ENCODE measurements around the gene MTMR12.
A peak's percentile ranks its signal among the peaks of the same experiment; 100 is the strongest.

The MTMR12 gene, protein sequence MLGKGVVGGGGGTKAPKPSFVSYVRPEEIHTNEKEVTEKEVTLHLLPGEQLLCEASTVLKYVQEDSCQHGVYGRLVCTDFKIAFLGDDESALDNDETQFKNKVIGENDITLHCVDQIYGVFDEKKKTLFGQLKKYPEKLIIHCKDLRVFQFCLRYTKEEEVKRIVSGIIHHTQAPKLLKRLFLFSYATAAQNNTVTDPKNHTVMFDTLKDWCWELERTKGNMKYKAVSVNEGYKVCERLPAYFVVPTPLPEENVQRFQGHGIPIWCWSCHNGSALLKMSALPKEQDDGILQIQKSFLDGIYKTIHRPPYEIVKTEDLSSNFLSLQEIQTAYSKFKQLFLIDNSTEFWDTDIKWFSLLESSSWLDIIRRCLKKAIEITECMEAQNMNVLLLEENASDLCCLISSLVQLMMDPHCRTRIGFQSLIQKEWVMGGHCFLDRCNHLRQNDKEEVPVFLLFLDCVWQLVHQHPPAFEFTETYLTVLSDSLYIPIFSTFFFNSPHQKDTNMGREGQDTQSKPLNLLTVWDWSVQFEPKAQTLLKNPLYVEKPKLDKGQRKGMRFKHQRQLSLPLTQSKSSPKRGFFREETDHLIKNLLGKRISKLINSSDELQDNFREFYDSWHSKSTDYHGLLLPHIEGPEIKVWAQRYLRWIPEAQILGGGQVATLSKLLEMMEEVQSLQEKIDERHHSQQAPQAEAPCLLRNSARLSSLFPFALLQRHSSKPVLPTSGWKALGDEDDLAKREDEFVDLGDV

DNA sequence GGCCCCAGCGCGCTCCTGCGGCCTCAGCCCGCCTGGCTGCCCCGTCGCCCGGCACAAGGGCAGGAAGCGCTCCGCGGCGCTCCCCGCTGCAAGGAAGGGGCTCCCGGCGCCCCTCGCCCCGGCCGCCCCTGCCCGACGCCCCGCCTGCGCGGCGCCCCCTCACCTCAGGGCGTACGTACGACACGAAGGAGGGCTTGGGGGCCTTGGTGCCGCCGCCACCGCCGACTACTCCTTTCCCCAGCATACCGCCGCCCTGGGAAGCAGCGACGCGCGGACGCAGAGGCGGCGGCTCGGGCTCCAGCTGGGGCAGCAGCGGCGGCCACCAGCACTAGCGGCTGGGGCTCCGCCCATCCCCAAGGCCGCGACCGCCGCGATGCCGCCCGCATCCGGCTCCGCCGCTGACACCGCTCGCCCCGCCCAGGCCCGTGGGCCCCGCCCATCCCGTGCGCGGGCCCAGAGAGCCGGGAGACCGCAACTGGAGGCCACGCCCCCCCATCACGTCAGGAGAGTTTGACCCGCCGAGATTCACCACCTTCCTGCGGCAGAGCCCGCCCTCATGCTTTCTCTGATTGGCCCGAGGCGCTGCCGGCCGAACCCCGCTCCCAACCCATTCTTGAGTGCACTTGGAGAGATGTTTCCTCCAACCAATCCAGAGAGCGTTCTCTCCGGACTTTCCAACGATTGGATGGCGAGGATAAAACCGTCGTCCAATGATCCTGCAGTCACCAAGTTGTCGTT lies at the start of gene MTMR12:
Gene MTMR12 (minus strand): TSS at position 345 of the 738 bp plus-strand sequence. CDS start 101 bp downstream, at position 244.
- peak; percentile 98 for DNase-seq

DNA sequence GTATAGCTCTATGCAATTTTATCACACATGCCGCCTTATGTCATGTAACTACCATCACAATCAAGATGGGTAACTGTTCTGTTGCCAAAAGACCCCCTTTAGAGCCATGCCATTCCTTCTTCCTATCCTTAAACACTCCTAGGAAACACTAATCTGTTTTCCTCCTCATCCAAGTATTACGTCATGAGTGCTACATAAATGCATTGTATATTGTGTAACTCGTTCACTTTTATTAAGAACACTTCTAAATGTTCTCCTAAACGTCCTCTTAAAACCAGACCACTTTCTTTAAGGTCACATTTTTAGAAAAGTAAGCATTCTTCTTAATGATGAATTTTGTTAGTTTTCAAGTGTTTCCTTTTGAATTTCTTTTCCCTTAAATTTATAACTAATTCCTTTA lies 49.8 kb upstream of the MTMR12 start:
- no peak for DNase-seq

DNA sequence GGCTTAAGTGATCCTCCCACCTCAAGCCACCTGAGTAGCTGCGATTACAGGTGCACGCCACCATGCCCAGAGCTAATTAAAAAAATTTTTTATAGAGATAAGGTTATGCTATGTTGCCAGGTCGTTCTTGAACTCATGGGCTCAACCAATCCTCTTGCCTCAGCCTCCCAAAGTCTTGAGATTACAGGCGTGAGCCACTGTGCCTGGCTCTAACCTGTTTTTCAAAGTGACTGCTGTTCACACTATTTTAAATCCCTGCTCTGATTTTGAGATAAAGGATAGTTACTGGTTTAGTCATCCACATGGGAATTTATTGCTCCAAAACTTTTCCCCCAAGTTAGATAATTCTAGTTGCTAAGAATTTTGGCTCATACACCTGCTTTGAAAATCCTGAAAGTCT lies 48.2 kb upstream of the MTMR12 start:
- no peak for DNase-seq

DNA sequence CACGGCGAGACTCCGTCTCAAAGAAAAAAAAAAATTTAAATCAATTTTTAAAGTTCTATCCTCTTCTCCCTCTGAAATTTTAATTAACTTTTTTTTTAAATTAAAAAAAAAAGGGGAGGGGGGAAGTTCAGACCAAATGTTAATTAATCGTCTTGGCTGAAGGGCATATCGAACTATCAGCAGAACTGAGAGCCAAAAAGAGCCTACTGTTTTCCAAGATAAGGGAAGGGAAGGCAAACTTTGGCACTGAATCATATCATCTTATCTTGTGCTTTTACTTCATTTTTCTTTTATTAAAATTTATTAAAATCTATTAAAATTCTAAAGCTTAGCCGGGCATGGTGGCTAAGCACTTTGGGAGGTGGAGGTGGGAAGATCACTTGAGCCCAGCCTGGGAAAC lies 45.9 kb upstream of the MTMR12 start:
- DNase-seq: no peak

DNA sequence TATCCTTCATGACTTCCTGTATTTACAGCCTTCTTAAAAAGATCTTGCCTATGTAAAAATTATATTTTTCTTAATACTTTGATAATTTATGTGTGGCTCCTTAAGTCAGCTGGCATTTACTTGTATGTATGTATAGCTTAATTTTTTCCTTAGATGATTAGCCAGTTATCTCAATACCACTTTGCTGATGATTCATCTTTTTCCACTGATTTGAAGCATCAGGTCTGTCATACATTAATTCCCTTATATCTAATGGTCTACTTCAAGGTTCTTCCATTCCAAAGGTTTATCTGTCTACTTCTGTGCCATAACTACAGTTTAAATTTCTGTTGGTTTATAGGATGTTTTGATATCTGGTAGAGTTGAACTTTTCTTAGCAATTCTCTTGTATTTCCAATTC lies 44.9 kb upstream of the MTMR12 start:
- DNase-seq: no peak

DNA sequence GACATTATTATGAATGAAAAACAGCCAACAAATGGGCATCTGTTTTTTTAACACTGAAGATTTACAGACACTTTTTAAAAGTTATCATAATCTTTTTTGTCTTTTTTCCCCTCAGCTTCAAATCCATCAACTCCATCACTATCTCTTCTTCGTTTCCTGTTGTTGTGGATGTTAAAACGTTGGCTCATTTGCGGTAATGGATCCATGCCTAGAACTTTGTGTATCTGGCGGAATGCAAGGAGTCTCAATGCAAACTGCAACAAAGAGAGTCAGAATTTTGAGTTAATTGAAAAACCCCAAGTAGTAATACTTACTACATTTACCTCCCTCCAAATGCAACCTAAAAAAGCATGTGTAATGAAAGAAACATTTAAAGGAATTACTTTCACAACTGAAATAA lies 42.9 kb upstream of the MTMR12 start:
- no peak for DNase-seq

DNA sequence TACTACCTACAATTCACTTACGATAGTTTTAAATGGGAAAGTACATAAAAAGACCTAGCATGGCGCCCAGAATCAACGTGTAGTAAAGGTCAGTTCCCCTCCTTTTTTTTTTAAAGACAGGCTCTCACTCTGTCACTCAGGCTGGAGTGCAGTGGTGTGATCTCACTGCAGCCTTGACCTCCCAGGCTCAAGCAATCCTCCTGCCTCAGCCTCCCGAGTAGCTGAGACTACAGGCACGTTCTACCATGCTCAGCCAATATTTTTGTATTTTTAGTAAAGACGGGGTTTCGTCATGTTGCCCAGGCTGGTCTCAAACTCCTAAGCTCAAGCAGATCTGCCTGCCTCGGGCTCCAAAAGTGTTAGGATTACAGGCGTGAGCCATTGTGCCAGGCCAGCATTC lies 40.7 kb upstream of the MTMR12 start:
- no peak for DNase-seq

DNA sequence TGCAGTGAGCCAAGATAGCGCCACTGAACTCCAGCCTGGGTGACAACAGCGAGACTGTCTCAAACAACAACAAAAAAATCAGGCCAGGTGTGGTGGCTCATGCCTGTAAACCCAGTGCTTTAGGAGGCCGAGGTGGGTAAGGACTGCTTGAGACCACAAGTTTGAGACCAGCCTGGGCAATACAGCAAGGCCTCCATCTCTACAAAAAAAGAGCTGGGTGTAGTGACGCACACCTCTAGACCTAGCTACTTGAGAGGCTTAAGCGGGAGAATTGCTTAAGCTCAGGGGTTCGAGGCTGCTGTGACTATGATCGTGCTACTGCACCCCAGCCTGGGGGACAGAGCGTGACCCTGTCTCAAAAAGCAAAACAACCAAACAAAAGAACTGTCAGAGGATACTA lies 39.9 kb upstream of the MTMR12 start:
- DNase-seq: no peak

DNA sequence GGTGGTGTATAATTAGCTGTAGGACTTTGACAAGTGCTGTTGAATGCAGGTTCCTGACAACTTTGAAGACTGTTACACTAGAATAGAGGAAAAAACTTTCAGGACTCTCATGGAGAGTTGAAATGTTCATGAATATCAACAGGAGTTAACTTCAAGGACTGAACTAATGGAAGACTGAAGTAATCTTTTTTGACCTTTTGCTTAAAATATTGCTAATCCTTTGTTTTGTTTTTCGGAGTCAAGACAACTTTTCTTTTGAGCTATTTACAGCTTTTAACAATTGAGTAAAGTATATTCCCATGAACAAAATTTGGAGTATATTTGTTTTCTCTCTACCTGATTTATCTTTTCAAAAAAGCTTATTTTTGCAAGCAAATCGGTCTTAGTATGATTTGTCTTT lies 34.1 kb upstream of the MTMR12 start:
- no peak for DNase-seq

DNA sequence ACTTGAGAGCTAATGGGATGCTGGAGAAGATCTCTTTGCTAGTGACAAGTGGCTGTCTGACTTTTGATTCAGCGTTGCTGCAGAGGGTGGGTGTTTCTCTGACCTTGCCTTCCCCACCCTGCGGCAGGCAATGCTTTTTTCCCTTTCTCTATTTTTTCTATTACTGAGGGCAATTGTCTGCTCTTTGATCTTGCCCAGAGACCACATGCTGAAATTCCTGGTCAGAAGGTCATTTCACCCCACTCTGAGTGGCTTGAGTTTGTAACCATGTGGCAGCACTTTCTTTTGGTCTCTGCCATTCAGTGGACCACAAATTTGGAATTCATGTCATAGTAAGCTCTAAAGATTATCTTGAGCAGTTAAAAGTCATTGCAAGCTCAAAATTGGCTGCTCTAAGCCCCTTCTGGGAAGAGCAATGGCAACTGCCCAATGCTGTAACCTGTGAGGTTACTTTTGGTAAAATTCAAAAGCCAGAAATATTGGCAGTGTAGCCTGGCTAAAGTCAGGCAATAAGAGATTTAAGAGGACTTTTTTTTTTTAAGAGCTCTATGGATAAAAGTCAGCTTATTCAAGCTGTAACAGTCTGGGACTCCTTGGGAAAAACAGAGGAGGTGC lies 30.4 kb upstream of the MTMR12 start:
- no peak for DNase-seq

DNA sequence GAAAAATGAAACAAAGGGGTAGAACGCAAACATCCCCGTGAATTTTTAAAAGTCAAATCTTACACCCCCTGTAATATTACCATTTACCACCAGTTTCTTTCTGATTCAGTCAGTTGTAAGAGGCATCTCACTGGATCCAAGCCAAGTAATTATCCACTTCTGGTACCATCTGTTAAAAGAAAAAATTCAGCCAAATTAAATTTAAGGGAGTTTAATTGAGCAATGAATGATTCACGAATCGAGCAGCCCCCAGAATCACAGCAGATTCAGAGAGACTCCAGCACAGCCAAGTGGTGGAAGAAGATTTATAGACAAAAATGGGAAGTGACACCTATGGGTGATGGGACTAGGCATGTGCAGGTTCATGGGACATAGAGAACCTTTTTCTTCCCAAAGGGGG lies 29.9 kb upstream of the MTMR12 start:
- peak; percentile 88 for DNase-seq

DNA sequence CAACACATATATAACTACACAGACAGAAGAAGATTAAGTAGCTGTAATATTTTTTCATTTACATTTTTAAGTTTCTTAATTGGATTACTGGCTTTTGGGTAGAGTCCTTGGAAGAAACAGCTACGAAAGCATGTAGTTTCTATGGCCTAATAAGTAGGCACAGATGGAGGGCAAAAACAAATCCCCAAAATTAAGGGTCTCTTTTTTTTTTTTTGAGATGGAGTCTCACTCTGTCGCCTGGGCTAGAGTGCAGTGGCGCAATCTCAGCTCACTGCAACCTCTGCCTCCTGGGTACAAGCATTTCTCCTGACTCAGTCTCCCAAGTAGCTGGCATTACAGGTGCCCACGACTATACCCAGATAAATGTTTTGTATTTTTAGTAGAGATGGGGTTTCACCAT lies 27.1 kb upstream of the MTMR12 start:
- no peak for DNase-seq

DNA sequence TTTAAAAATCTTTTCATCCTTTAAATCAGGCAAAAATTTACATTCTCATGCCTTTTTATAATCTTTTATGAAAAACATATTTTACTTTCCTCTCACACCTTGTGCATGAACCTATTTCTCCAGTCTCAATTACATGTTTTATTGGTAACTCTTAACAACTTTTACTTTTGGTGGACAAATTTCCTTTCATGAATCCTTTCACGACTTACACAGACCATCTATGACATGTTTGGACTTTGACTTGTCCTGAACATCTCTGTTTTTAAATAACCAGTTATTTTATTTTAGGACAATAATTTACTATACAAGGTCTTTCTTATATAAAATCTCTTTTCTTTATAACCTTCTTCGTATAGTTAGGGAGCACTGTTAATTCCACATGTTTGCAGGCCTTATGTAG lies 26.5 kb upstream of the MTMR12 start:
- no peak for DNase-seq

DNA sequence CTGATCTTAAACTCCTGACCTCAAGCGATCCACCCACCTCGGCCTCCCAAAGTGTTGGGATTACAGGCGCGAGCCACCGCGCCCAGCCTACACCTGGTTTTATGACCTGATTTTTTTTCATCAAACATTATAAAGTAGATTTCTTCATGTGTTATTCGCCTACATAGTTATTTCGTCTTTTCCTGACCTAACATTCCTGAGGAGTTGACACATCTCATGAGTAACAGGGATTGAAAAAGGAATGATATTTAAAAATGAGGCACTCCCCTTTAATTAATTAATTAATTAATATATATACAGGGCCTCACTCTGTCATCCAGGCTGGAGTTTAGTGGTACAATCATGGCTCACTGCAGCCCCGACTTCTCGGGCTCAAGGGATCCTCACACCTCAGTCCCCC lies 20.2 kb upstream of the MTMR12 start:
- no peak for DNase-seq

DNA sequence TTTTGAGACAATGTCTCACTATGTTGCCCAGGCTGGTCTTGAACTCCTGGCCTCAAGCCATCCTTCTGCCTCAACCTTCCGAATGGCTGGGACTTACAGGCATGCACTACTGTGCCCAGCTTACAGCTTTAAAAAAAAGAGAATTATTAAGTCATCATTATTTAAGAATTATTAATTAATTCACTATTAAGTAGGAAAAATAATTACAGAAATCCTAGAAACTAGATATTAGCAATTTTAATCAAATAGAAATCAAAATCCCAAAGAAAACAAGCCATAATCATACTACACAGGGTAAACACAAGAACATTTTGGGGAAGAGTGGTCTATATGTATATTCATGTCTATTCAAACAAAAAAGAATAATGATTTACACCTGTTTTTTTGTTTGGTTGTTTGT lies 19.6 kb upstream of the MTMR12 start:
- no peak for DNase-seq

DNA sequence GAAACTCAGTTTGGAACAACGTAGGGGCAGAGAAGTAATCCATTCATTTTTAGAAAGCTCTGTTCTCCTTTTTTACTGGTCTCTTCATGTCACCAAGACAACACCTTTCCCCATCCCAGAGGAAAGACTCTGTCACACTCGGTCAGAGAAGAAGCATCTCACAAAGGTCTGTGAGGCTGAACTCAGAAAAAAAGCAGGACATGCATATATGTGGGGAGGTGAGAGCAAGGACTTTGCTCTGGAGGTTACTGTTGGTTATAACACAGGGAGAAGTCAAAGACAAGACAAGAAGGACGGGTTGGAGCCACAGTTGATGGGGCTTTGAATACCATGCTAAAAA lies 19.2 kb upstream of the MTMR12 start:
- no peak for DNase-seq

DNA sequence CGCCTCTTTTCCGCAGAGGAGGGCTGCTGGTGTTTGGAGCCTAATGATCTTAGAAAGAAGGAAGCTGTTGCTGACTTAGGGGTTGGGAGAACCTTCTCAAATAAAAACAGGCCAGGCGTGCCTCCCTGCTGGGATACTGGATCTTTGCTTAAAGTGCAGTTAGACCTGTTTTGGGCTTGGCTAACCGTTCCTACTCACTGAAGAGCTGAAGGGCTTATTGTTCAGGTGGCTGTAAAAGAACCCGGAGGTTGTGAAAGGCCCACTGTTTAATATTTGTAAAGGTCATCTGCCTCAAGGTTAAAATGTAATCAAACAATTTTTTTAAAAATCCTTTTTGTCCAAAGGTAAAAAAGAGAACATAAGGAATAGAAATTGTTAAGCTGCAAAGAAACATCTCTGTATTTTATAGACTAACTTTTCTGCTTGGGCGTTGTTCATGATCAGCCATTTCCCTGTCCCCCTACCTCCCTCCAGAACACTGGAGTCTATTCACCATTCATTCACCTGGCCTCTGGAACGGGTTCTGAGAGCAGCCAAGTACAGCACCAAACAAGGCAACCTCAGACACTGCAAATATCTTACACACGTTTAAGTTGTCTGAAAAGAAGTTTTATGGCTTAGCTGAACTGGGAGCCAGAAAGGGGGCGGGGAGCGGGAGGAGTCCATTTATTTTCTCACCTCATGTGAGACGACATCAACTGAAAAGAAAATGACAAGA lies 18.6 kb upstream of the MTMR12 start:
- DNase-seq: no peak

DNA sequence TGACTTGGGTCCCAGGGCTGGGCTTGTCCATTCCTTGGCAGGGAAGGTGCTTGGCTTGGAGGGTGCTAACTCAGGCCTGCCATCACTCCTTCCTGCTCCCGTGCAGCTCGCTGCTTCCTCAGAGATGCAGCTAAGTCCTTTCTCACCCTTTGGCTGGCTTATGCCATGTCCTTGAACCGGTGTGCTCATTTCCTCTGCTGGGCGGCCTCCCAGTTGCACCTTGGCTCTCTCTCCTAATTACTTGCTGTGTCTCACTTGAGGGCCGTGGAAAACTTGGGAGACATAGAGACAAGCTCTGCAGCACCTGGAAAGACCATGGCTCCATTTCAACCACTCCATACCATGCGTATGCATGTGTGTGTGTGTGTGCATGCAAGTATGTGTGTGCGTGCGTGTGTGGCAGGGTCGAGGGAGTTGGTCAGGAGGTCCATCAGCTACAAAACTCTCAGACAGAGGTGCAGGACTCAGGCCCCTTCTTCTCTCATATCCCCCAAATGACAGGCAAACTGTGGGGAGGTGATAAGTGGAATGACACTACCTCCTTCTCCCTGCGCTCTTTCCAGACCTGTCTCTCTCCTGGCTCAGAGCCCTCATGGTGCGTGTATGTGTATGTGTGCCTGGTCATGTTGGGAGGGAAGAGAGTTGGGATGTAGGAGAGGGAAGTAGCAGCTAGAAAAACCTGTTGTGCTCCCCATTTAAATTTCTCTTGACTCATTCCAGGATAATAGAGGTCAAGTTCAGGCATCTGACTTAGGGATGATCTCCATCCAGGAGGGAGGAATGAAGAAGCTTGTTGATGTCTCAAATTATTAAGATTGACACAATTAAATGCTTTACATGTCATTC lies 17.6 kb upstream of the MTMR12 start:
- DNase-seq: no peak

DNA sequence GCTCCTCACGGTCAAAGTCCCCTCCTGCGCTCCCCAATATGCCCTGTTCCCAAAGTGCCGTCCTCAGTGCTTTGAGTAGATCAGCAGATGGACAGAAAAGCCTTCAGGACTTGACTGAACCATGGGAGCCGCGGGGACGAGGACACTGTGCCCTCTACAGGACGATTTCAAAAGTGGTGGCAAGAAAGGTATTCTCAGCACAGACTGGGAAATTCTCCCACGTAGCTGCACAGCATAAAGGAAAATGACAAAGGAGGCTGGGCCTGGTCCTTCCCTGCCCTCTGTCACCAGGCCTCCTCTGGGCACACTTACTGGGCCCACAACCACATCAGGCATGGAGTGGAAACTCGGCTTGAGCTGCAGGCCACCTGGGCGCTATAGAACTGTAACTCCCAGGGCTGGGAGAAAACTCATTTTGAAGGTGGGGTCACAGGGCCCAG lies 16.7 kb upstream of the MTMR12 start:
- DNase-seq: peak; percentile 53

DNA sequence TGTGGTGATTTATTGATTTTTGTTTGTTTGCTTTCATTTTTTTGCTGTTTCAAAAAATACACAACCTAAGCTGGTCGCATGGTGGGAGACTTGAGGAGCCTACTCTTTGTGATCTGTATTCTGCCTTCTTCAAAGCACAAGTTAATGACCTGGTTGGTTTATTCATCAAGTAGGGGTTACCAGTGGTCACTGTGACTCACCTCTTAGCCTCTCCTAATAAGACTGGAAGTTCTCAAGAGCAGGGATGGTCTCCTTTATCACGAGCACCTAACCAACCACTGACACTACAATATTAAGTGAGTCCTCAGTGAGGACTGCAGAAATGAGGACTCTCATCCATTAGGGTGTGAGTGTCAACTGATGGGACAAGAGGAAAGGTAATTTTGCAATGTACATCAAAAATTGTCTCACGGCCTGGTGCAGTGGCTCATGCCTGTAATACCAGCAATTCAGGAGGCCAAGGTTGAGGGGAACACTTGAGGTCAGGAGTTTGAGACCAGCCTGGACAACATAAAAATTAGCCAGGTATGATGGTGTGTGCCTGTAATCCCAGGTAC lies 13.6 kb upstream of the MTMR12 start:
- DNase-seq: no peak

DNA sequence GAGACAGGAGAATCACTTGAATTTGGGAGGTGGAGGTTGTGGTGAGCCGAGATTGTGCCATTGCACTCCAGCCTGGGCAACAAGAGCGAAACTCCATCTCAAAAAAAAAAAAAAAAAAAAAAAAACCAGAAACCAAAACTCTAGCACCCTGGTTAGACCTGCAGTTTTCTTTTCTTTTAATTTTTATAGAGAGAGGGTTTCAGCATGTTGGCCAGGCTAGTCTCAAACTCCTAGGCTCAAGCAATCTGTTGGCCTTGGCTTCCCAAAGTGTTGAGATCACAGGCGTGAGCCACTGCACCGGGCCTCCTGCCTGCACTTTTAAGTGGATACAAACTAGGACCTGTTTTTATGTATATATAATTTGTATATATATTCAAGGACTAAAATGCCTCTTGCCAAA lies 12.9 kb upstream of the MTMR12 start:
- DNase-seq: no peak
